GM12891 (cell line): Measurements from ENCODE around the gene KAZALD1.

Experiments
- POLR2A ChIP-seq: IDR thresholded peaks from 2 replicates; pipeline ENCODE4 v1.6.1; 2011; ENCODE audit warnings: low read depth, low read length, control low read depth
- TAF1 ChIP-seq: IDR thresholded peaks from 2 replicates; pipeline ENCODE4 v1.6.1; 2011; ENCODE audit warnings: low read depth, low read length, control low read depth

DNA sequence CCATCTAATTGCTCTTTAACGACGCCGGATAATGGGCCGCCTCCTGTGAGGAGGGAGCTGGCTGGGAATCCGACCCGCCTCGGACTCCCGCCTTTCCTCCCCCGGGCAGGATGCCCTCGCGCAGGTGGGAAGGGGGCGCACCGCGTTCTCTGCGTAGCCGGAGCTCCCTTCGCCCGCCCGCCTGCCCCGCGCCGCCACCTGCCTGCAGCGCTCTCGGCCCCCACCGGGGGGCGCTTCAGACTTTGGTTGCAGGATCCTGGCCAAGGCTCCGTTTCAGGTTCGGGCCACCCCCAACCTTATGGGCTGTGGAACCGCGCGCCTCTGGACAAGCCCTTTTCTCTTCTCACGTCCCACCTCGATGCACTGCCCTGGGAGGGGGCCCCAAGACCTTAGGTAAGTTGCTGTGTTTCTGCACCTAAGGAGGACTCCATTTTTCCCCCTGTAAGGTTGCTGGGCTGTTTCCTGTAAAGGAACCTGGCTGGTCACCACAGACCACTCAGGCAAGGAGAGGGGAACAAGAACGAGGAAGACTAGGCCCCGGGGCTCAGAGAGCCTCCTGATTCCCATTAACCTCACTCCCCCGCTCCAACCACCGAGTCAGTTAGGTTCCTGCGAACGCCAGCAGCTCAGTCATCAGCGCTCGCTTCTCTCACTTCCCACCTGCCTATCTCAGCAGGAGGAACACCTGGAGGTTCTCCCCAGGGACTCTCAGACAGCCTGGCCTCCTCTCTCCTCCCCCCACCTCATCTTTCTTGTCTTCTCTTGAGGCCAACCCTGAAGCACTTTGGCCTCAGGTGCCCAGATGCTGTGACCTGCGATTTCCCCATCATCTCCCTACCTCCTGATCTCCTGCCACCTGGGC, 11.3 kb upstream of the KAZALD1 start:
- TF ChIP-seq POLR2A, result no peak
- TF ChIP-seq TAF1, result no peak
